GM12875 (cell line): ENCODE measurements around the gene GJC2.

ENCODE experiments used
- H3K4me3 ChIP-seq: one replicate; pipeline ENCODE4 v1.5.1; 2011; ENCODE audit warnings: low read depth, low read length, control low read depth
- CTCF ChIP-seq: IDR thresholded peaks from 2 replicates; pipeline ENCODE4 v1.5.1; 2011; ENCODE audit warnings: low read depth, mild to moderate bottlenecking, control low read depth, inconsistent platforms, low read length, moderate library complexity, borderline replicate concordance; ENCODE audit not compliant: insufficient read depth

Gene GJC2

DNA sequence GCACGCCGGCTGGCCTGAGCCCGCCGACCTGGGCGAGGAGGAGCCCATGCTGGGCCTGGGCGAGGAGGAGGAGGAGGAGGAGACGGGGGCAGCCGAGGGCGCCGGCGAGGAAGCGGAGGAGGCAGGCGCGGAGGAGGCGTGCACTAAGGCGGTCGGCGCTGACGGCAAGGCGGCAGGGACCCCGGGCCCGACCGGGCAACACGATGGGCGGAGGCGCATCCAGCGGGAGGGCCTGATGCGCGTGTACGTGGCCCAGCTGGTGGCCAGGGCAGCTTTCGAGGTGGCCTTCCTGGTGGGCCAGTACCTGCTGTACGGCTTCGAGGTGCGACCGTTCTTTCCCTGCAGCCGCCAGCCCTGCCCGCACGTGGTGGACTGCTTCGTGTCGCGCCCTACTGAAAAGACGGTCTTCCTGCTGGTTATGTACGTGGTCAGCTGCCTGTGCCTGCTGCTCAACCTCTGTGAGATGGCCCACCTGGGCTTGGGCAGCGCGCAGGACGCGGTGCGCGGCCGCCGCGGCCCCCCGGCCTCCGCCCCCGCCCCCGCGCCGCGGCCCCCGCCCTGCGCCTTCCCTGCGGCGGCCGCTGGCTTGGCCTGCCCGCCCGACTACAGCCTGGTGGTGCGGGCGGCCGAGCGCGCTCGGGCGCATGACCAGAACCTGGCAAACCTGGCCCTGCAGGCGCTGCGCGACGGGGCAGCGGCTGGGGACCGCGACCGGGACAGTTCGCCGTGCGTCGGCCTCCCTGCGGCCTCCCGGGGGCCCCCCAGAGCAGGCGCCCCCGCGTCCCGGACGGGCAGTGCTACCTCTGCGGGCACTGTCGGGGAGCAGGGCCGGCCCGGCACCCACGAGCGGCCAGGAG is 8.6 kb downstream of the GJC2 start:
- no peak for TF ChIP-seq CTCF
- no peak overlapping the region for H3K4me3 ChIP-seq

- no peak for TF ChIP-seq CTCF
- no peak overlapping the region for H3K4me3 ChIP-seq
Measured at GRCh38 chr1:228159008-228159665, 9.4 kb downstream of the GJC2 start.

GRCh38 chr1:228160201-228160761 is 10.6 kb downstream of the GJC2 start:
- no peak for TF ChIP-seq CTCF

GRCh38 chr1:228161362-228161761 is 11.6 kb downstream of the GJC2 start:
- TF ChIP-seq CTCF, result no peak
- no peak overlapping the region for H3K4me3 ChIP-seq

More at GRCh38 chr1:228160201-228160761, 10.6 kb downstream of the GJC2 start:
- no peak overlapping the region for H3K4me3 ChIP-seq

GRCh38 chr1:228161866-228162265 is 12.1 kb downstream of the GJC2 start:
- H3K4me3 ChIP-seq, result no peak overlapping the region
- no peak for TF ChIP-seq CTCF

GRCh38 chr1:228162286-228163006 is 12.7 kb downstream of the GJC2 start:
- H3K4me3 ChIP-seq, result no peak overlapping the region
- TF ChIP-seq CTCF, result no peak
